HG03521 (cell line): ENCODE results near the gene CALML3.

Experiments used
- ATAC-seq: cut with Tn5 transposase; IDR thresholded peaks from one replicate; pipeline ENCODE4 v1.9.1; 2021; ENCODE audit warnings: mild to moderate bottlenecking, moderate library complexity; ENCODE audit not compliant: unreplicated experiment

Gene CALML3

DNA sequence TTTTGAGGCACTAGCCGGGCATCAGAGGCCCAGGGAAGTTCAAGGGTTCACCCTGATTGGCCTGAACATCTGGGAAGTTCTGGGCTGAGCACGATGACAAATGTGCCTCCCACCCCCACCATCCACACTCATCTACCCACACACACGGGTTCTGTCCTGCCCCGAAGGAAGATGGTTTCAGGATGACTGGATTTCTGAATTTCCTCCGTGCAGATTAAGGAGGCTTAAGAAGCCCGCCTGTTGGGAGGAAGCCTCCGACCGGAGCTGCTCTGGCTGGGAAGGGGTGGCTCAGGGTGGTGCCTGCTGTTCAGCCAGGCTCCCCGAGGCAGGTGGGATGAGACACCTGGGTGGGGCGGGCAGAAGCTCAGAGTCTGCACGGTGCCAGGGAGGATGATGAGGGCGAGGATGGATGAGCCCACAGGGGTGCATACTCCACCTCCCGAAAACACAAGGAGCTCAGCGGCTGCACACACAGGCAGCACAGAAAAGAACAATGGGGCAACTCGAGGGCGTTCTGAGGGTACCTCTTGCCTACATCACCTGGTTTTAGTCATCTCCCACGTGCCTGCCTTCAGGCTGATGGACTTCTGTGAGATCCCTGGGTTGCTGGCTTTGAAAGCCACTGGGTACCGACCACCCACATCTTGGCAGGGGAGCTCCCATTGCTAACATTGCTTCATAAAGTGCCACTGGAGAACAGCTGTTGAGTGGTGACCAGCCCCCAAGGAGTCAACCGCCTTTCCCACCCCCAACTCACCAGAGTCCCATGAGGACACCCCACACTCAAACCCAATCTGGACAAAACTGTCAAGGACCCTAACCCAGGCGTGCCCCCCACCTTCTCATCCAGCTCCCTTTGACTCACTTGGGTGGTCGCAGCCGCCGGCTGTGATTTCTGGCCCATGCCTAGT, 41.2 kb downstream of the CALML3 start:
- no peak for ATAC-seq

DNA sequence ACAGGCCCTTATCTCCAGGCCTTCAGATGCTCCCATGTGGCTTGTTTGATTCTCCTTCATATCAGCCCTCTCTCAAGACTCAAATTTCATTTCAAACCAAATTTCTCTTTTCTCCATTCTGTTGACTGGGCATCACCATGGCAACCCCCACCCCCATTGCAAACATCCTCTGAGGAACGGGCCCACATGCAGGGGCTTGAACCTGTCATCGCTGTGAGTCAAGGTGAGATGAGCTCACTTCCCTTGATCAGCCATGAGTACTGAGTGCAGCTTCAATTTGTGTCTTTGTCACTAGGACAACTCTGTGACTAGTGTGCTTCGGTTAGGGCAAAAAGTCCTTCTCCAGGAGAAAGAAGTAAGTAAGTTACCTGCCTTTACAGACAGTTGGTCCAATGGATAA, 41.9 kb downstream of the CALML3 start:
- ATAC-seq = no peak

DNA sequence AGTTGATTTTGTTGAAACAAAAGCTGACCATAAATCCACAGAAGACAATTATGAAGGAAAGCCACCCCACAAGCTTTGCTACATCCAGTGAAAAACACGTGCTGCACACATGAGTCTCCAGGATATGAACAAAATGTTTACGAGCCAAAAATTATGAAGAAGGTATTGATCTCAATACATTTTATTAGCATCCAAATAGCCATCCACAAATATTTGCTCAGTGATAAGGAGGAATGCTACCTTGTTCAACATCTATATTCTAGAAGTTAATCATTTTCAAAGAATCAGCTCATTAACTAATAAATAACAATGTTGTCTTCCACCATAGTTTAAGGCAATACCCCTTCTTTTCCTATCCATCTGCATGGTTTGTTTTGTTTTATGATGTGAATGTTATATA, 42.7 kb downstream of the CALML3 start:
- no peak for ATAC-seq

DNA sequence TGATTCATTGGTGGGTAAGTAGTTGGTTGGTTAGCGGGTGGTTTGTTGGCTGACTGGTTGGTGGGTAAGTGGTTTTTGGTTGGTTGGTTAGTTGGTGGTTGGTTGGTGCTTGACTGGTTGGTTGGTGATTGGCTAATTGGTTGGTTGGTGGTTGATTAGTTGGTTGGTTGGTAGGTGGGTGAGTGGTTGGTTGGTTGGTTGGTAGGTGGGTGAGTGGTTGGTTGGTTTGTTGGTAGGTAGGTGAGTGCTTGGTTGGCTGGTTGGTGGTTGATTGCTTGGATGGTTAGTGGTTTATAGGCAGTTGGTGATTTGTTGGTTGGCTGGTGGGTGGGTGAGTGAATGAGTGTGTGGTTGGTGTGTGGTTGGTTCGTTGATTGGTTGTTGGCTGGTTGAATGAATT, 44.2 kb downstream of the CALML3 start:
- no peak for ATAC-seq

DNA sequence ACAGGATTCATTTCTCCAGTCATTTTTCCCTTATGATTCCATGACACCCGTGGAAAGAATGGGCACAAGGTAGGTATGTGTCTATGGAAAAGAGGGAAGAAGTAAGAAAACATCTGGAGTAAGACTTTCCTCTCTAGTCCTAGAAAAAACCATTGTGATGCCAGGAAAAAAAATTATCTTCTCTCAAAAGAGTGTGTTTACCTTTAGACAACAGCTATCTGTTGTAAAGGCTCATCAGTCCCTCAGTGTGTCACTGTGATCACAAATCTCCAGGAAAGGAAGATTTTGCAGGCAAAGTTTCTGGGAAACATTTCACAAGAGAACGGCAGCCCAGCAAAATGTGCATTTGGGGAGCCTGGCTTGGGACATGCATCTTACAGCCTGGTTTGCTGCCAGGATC, 44.8 kb downstream of the CALML3 start:
- no peak for ATAC-seq

DNA sequence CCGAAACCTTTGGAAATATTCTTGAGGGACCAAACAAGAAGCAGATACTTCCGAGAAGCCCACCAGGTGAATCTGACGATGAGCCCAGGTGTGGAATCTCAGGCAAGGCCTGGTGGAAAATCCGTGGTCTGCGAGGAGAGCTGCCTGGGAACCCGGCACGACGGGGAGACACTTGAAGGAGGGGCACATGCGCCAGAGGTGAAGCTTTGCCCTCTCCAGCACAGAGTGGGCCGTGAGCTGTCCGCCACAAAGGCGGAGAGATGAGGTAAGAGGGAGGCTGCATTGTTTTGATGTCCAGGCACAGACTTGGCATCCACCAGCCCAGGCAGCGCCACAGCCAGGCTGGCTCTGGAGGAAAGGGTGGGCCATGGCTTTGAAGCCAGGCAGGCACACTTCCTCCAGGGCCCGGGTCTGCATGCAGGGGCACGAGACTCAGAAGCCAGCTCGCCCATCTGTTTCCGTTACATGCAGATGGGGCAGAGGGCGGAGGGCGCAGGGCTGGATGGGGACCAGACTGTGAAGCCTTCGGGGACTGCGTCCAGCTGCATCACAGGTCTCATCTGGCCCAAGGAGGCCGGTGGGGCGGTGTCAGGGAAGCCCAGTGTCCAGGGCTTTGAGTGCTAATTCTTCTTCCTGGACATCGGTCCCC, 45.4 kb downstream of the CALML3 start:
- ATAC-seq = no peak

DNA sequence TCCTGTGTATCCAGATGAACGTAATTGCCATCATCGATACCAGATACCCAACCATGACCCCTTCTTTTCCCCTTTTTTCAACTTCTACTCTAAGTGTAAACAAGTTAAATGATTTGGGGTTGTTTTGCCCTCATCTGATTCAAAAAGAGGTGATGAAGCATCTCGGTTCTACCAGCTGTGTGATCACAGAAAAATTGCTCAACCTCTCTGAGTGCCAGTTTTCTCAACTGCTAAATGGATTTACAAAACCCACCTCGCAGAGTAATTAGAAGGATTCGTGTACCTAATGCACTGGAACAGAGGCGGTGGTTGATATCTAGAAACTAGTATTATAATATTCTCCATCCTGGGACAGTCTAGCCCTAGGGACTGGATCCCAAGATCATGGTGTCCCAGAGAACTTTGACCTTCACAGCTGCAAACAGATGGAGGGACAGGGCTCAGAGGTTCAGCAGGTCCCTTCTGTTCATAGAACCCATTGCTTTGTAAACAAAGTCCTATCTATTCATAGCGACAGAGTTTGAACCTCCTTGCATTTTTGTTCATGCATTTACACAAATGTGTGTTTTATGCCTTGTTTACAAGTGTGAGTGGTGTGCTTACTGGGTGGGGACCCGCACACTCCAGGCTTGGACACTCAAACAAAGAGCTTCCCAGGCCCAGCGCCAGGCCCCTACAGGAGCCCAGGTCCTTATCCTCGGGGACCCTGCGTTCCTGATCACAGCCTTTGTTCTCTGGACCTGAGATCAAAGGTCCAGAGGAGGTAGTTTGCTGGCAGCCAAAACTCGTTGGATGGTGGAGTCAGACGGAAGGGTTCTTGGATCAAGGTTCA, 46.4 kb downstream of the CALML3 start:
- ATAC-seq = no peak

DNA sequence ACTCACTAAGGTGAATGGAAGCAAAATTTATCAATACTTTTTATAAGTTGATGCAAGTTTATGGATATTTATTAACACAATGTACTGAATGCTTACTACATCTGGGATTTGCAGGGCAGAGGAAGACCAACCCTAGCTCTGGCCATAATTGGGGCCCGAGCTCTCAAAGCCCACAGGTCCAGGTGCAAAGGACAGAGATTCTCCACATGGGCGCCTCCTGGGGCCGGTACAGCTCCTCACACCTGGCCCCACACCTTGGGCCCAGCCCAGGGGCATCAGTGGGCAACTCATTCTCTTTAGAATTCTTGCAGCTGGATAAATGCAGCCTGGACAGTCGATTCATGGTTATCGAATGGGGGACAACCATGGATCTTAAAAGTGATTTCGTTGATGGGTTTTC, 47.1 kb downstream of the CALML3 start:
- no peak for ATAC-seq

DNA sequence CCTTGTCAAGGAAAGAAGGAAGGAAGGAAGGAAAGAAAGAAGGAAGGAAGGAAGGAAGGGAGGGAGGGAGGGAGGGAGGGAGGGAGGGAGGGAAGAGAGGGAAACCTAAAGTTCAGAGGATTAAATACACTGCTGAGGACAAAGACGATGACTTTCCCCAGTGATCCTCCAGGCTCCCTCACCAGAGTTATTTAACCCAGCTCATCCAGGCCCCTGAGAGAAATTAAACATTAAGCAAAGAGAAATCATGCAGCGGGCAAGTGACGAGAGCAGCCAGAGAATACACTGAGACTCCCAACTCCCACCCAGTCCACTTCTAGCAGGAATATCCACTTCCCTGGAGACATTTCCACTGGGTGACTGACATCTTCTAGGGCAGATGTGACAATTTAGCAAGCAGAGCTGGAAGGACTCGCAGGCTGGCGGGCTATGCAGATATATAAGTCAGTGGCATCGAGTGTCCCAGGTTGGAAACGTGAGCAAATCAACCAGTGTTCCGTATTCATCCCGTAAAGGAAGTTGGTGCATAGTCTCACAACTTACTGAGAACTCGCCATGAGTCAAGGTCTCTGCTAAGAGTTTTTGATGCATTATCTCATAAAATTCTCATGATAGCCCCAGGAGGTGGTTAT, 48.7 kb downstream of the CALML3 start:
- ATAC-seq = no peak

DNA sequence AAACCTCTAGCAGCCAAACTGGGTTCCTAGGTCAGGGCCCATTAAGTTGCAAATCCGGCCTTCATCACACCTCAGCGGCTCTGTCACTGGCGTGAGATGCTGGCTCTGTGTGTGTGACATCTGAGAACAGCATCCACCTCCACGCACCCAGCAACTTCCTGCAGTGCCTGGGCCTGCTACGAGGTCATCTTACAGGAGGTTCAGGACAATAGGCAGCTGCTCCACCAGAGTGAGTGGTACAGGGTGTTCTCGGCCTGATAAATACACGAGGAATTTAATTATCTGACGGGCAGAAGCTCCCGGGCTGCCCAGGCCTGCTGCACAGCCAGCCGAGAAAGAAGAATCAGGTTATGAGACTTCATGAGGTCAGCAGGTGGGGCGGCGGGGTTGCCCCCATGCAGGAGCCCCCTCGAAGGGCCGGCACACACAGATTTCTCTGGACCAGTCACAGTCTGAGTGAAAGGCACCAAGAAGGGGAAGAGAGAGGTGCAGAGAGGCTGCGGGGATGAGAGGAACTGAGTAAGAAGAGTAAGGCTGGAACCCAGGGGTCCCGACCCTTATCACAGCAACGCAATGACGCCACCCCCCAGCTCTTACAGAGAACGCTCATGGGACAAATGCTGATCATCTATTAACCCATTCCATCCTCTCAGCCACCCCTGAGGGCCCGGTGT, 49.3 kb downstream of the CALML3 start:
- no peak for ATAC-seq

DNA sequence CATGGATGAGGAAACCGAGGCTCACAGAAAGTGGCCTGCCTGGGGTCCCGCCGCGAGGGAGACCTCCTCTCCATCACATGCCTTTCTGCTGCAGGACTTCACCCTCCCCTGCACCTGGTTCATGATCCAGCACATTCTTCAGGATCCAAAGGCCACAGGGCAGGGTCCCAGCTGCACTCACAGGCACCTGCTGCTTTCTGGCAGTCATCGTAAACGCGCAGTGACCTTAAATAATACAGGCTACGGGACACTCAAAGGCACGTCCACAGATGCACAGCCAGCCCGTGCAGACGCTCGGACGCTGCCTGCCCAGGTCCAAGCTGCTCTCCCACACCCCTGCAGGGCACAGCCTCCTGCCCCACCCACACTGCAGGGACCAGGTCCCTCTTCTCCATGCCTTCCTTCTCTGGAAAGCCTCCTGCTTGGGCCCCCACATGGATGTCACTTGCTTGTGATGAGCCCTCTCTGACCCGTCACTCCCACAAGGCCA, 49.9 kb downstream of the CALML3 start:
- no peak for ATAC-seq

DNA sequence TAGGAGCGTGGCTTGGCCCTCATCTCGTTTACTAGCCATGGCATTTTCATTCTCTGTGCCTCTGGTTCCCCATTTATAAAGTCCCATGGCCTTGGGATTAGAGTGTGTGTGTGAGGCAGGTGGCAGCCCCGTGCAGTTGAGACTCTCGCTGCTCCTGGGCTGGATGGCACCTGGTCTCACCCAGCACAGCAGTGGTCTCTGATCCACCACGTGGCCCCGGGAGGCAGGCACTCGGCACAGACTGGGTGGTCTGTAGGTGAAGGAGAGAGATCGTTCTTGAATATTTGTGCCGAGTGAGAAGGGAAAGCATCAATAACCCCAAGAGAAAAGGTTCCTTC, 50.4 kb downstream of the CALML3 start:
- no peak for ATAC-seq

DNA sequence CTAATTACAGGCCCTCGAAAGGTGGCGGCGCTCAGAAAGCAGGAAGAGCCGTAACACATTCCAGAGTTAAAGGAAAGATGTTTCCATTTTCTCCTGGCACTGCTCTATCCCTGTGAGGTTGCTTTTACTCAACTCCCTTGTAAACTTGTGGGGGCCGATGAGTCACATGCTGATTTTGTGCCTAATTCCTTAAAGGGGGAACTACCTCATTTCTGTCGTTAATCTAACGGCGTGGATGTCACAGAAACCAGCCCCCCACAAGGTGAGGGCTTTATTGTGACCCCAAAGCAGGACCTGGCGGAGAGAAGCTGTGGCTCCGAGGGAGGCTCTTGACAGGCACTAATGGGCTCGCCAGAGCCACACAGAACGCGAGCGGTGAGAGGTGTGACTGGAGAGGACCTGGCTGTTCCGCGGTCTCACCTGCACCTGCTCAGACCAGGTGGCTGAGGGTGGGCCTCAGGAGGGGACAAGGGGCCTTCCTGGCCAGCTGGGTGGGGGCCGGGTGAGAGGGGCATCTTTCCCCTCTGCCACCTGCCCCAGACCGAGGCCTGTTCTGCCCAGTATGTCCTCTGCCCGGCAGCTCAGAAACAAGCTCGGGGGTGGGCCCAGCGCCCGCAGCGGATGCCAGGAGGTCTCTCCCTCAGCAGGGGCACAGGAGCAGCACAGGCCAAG, 50.9 kb downstream of the CALML3 start:
- no peak for ATAC-seq

DNA sequence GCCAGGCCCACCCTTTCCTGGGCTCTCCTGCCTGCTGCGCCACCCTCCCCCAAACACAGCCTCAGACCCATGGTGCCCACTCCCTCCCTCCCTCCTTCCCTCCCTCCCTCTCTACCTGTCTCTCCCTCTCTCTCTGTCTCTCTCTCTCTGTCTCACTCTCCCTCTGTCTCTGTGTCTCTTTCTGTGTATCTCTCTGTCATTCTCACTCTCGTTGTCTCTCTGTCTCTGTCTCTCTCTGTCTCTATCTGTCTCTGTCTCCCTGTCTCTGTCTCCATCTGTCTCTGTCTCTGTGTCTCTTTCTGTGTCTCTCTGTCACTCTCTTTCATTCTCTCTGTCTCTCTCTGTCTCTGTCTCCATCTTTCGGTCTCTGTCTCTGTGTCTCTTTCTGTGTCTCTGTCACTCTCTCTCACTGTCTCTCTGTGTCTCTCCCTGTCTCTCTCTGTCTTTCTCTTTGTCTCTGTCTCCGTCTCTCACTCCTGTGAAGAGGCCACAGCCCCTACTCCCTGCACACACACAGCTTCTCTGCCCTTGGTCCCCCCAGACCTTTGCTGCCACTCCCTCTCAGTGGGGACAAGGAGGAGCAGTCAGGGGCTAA, 51.5 kb downstream of the CALML3 start:
- no peak for ATAC-seq
